GM18909 (cell line): ENCODE measurements around the gene KCNH8.
"Not testable (repeated sequence)": the region's sequence is repeated elsewhere in the genome, so short reads cannot be mapped to it uniquely, and the experiment has no call there.

Source experiments
- ATAC-seq: cut with Tn5 transposase; IDR thresholded peaks from one replicate; pipeline ENCODE4 v1.9.1; 2021; ENCODE audit warnings: mild to moderate bottlenecking; ENCODE audit not compliant: unreplicated experiment, poor library complexity

The KCNH8 gene

GRCh38 chr3:19171794-19172193, 23.5 kb downstream of the KCNH8 start:
- no peak for ATAC-seq

GRCh38 chr3:19173945-19174344, 25.6 kb downstream of the KCNH8 start:
- no peak for ATAC-seq

GRCh38 chr3:19183584-19183983, 35.3 kb downstream of the KCNH8 start:
- ATAC-seq: no peak

GRCh38 chr3:19190126-19190525, 41.8 kb downstream of the KCNH8 start:
- no peak for ATAC-seq

GRCh38 chr3:19190602-19191001, 42.3 kb downstream of the KCNH8 start:
- ATAC-seq: peak; percentile 77

GRCh38 chr3:19199131-19199530, 50.8 kb downstream of the KCNH8 start:
- no peak for ATAC-seq

GRCh38 chr3:19202303-19202702, 54.0 kb downstream of the KCNH8 start:
- ATAC-seq: no peak

GRCh38 chr3:19202754-19203153, 54.4 kb downstream of the KCNH8 start:
- no peak for ATAC-seq

- ATAC-seq: no peak
Observed at GRCh38 chr3:19206540-19206939, 58.2 kb downstream of the KCNH8 start.

- no peak for ATAC-seq
Observed at GRCh38 chr3:19213603-19214220, 65.4 kb downstream of the KCNH8 start.

GRCh38 chr3:19215427-19215826, 67.1 kb downstream of the KCNH8 start:
- ATAC-seq: no peak

GRCh38 chr3:19216669-19217337, 68.5 kb downstream of the KCNH8 start:
- no peak for ATAC-seq

GRCh38 chr3:19220311-19220710, 72.0 kb downstream of the KCNH8 start:
- ATAC-seq: no peak

- no peak for ATAC-seq
Observed at GRCh38 chr3:19221081-19221480, 72.8 kb downstream of the KCNH8 start.

GRCh38 chr3:19226479-19226878, 78.2 kb downstream of the KCNH8 start:
- no peak for ATAC-seq

- ATAC-seq: no peak
Observed at GRCh38 chr3:19228167-19228566, 79.9 kb downstream of the KCNH8 start.

- no peak for ATAC-seq
Observed at GRCh38 chr3:19229086-19229485, 80.8 kb downstream of the KCNH8 start.

- peak; percentile 68 for ATAC-seq
Observed at GRCh38 chr3:19229881-19230280, 81.6 kb downstream of the KCNH8 start.

- ATAC-seq: no peak
Observed at GRCh38 chr3:19231792-19232461, 83.6 kb downstream of the KCNH8 start.

GRCh38 chr3:19232566-19232965, 84.3 kb downstream of the KCNH8 start:
- ATAC-seq: no peak

- ATAC-seq: not testable (repeated sequence)
Observed at GRCh38 chr3:19233882-19234784, 85.8 kb downstream of the KCNH8 start.
